OCI-LY7 (cell line): Measurements from ENCODE around the gene CD58. TPM values are rescaled to one million over a fixed set of nuclear protein-coding genes. Genes with fewer than 3 reads are reported as not detected.

Source experiments
- BruUV-seq: library from RNA; stranded (reverse); fragments of 400-500 nt; replicated peaks from 2 replicates; lab custom pipeline; 2021; lab: Mats Ljungman, UMichigan
- CTCF ChIA-PET: fragments of 300-600 bp; sonication (Branson Sonifier 250); formaldehyde crosslinking; loops from one replicate; lab custom pipeline; 2022; ENCODE audit warnings: antibody characterized with exemption; ENCODE audit not compliant: unreplicated experiment; lab: Charles Lee
- POLR2A ChIA-PET: fragments of 300-600 bp; sonication (Branson Sonifier 250); formaldehyde crosslinking; loops from one replicate; lab custom pipeline; 2022; ENCODE audit warnings: antibody characterized with exemption; lab: Charles Lee
- DNase-seq: peaks from one replicate; pipeline ENCODE4 v3.0.0-alpha.2; 2015; ENCODE audit warnings: low spot score
- H2AFZ ChIP-seq: fragments of 200-600 bp; sonication (generic), shearing (Covaris generic); 2 replicates; pipeline ENCODE4 v1.6.1; 2014; ENCODE audit warnings: mild to moderate bottlenecking, antibody characterized with exemption, low read length, moderate library complexity
- H3K27ac ChIP-seq: fragments of 200-600 bp; sonication (generic); 2 replicates; pipeline ENCODE4 v1.5.1; 2014; ENCODE audit warnings: mixed run types, low read depth, mild to moderate bottlenecking, moderate library complexity, low read length, inconsistent platforms; ENCODE audit not compliant: poor library complexity, severe bottlenecking
- H3K36me3 ChIP-seq: fragments of 200-600 bp; sonication (generic); 2 replicates; pipeline ENCODE4 v1.6.1; 2014; ENCODE audit warnings: mild to moderate bottlenecking, antibody characterized with exemption, low read length, moderate library complexity, mixed read lengths; ENCODE audit not compliant: insufficient read depth
- H3K4me1 ChIP-seq: fragments of 200-600 bp; sonication (generic); 2 replicates; pipeline ENCODE4 v1.5.1; 2014; ENCODE audit warnings: mild to moderate bottlenecking, low read length; ENCODE audit not compliant: insufficient read depth, poor library complexity, severe bottlenecking
- H3K4me2 ChIP-seq: fragments of 200-600 bp; sonication (generic); 2 replicates; pipeline ENCODE4 v1.6.1; 2014; ENCODE audit warnings: mild to moderate bottlenecking, low read length
- H3K4me3 ChIP-seq: fragments of 200-600 bp; sonication (generic); 2 replicates; pipeline ENCODE4 v1.5.1; 2014; ENCODE audit warnings: mild to moderate bottlenecking, low read depth, low read length; ENCODE audit not compliant: poor library complexity, severe bottlenecking
- H3K79me2 ChIP-seq: fragments of 200-600 bp; sonication (generic); 2 replicates; pipeline ENCODE4 v1.6.1; 2016; ENCODE audit warnings: low read depth, mild to moderate bottlenecking, low read length, moderate library complexity, mixed read lengths; ENCODE audit not compliant: insufficient read depth
- H3K9me2 ChIP-seq: fragments of 200-600 bp; sonication (generic); 2 replicates; pipeline ENCODE4 v1.6.1; 2016; ENCODE audit warnings: mild to moderate bottlenecking, low read length, mixed read lengths; ENCODE audit not compliant: insufficient read depth
- H3K9me3 ChIP-seq: fragments of 200-600 bp; sonication (generic); 2 replicates; pipeline ENCODE4 v1.6.1; 2014; ENCODE audit warnings: mild to moderate bottlenecking, mixed run types, low read length, mixed read lengths
- H4K20me1 ChIP-seq: fragments of 200-600 bp; sonication (generic); 2 replicates; pipeline ENCODE4 v1.6.1; 2014; ENCODE audit warnings: mild to moderate bottlenecking, antibody characterized with exemption, low read length, moderate library complexity, mixed read lengths; ENCODE audit not compliant: insufficient read depth
- CTCF ChIP-seq: fragments of 200-600 bp; sonication (generic); conservative IDR thresholded peaks from 2 replicates; pipeline ENCODE4 v1.5.1; 2014; ENCODE audit warnings: mild to moderate bottlenecking, antibody characterized with exemption, low read length, moderate library complexity, mixed read lengths
- EZH2phosphoT487 ChIP-seq: fragments of 200-600 bp; sonication (generic); IDR thresholded peaks from 2 replicates; pipeline ENCODE4 v1.6.1; 2018; ENCODE audit warnings: low read depth, borderline replicate concordance, mild to moderate bottlenecking, mixed run types, antibody characterized with exemption, low read length, moderate library complexity, mixed read lengths
- intact Hi-C: fragments of 100-400 bp; cut with micrococcal nuclease; formaldehyde crosslinking; loops from one replicate; pipeline ENCODE4 v1.10.0; 2022; ENCODE audit not compliant: unreplicated experiment
- total RNA-seq, 2 experiments: library from RNA; depleted of rRNA in 1 of 2; stranded (reverse); fragments of >200 nt in 1 of 2; shearing (Covaris generic) in 1 of 2; gene quantifications; 2 replicates each; pipeline ENCODE4 v1.2.3, GENCODE V29; 2014 to 2022

The CD58 gene
- total RNA-seq, 2 experiments from 2014 or later: 3.3 TPM; not detected in 1

GRCh38 chr1:116553386-116554115 lies 17.3 kb downstream of the CD58 start:
- Histone ChIP-seq H3K4me2 (no peak overlapping the region), H3K27ac (no peak overlapping the region), H3K36me3 (no peaks in the 10 kb centered on the region), H3K4me3 (no peak overlapping the region), H3K9me3 (no peaks in the 10 kb centered on the region), H2AFZ (no peak overlapping the region), H4K20me1 (no peaks in the 10 kb centered on the region), H3K79me2 (no peaks in the 10 kb centered on the region), H3K4me1 (no peaks in the 10 kb centered on the region), H3K9me2 (no peaks in the 10 kb centered on the region)
- POLR2A ChIA-PET: no interaction called here
- CTCF ChIA-PET: no interaction called here
- no peak for TF ChIP-seq CTCF
- TF ChIP-seq EZH2phosphoT487: no peak
- BruUV-seq: no TSS peak
- intact Hi-C loops: no loop called here
- no peak for DNase-seq

DNA sequence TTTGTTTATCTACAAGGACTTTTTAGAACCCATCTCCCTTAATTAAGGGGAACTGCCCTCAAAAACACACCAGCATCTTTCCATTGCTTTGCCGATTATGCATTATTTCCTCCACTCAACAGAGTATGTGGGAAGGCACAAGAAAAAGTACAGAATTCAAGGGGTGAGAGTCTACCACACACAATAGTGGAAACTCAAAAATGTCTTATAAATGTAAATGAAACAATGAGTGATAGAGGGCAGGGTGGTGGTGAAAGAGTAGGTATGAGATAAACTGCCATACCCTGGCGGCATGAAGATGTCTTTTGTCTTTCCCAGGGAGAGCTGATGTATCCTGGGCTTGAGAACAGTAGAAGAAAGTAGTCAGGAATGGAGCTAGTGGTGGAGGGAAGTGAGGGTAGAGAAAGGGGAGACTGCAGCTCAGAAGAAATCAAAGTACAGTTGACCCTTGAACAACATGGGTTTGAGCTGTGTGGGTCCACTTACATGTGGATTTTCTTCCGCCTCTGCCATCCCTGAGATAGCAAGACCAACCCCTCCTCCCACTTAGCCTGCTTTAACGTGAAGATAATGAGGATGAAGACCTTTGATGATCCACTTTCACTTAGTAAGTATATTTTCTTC lies 24.4 kb downstream of the CD58 start:
- POLR2A ChIA-PET: interaction anchor here (0.6 kb wide), 1 partner anchor 11 kb away, joined by 3 read pairs; no protein-coding TSS in a partner anchor
- CTCF ChIA-PET: no interaction called here
- Histone ChIP-seq H2AFZ (no peak overlapping the region), H4K20me1 (no peaks in the 10 kb centered on the region), H3K36me3 (no peaks in the 10 kb centered on the region), H3K4me3 (no peak overlapping the region), H3K9me2 (no peaks in the 10 kb centered on the region), H3K4me1 (no peaks in the 10 kb centered on the region), H3K9me3 (no peaks in the 10 kb centered on the region), H3K27ac (no peak overlapping the region), H3K4me2 (no peak overlapping the region), H3K79me2 (no peaks in the 10 kb centered on the region)
- no TSS peak for BruUV-seq
- DNase-seq: no peak
- TF ChIP-seq CTCF (no peak), EZH2phosphoT487 (no peak)
- intact Hi-C loops: no loop called here

- H4K20me1 ChIP-seq: no peaks in the 10 kb centered on the region
- intact Hi-C loops: no loop called here
- ChIA-PET CTCF (no interaction called here), POLR2A (no interaction called here)
- H3K79me2 ChIP-seq: no peaks in the 10 kb centered on the region
- H3K4me3 ChIP-seq: no peak overlapping the region
- TF ChIP-seq CTCF (no peak), EZH2phosphoT487 (no peak)
- peaks cover under 1% of the 10 kb centered on the region for H3K4me1 ChIP-seq
- no peaks in the 10 kb centered on the region for H3K36me3 ChIP-seq
- no peaks in the 10 kb centered on the region for H3K9me2 ChIP-seq
- H3K27ac ChIP-seq: no peak overlapping the region
- DNase-seq: no peak
- no peak overlapping the region for H2AFZ ChIP-seq
- H3K9me3 ChIP-seq: no peaks in the 10 kb centered on the region
- no peak overlapping the region for H3K4me2 ChIP-seq
- BruUV-seq: no TSS peak
Measured at GRCh38 chr1:116545359-116545705, 25.5 kb downstream of the CD58 start.
